OCI-LY7 (cell line): Measurements from ENCODE around the gene ARHGAP42. TPM values are rescaled to one million over a fixed set of nuclear protein-coding genes. Genes with fewer than 3 reads are reported as not detected.

Experiments
- BruUV-seq: library from RNA; stranded (reverse); fragments of 400-500 nt; replicated peaks from 2 replicates; lab custom pipeline; 2021; lab: Mats Ljungman, UMichigan
- CTCF ChIA-PET: fragments of 300-600 bp; sonication (Branson Sonifier 250); formaldehyde crosslinking; loops from one replicate; lab custom pipeline; 2022; ENCODE audit warnings: antibody characterized with exemption; ENCODE audit not compliant: unreplicated experiment; lab: Charles Lee
- POLR2A ChIA-PET: fragments of 300-600 bp; sonication (Branson Sonifier 250); formaldehyde crosslinking; loops from one replicate; lab custom pipeline; 2022; ENCODE audit warnings: antibody characterized with exemption; lab: Charles Lee
- DNase-seq: peaks from one replicate; pipeline ENCODE4 v3.0.0-alpha.2; 2015; ENCODE audit warnings: low spot score
- H2AFZ ChIP-seq: fragments of 200-600 bp; sonication (generic), shearing (Covaris generic); 2 replicates; pipeline ENCODE4 v1.6.1; 2014; ENCODE audit warnings: mild to moderate bottlenecking, antibody characterized with exemption, low read length, moderate library complexity
- H3K27ac ChIP-seq: fragments of 200-600 bp; sonication (generic); 2 replicates; pipeline ENCODE4 v1.5.1; 2014; ENCODE audit warnings: mixed run types, low read depth, mild to moderate bottlenecking, moderate library complexity, low read length, inconsistent platforms; ENCODE audit not compliant: poor library complexity, severe bottlenecking
- H3K36me3 ChIP-seq: fragments of 200-600 bp; sonication (generic); 2 replicates; pipeline ENCODE4 v1.6.1; 2014; ENCODE audit warnings: mild to moderate bottlenecking, antibody characterized with exemption, low read length, moderate library complexity, mixed read lengths; ENCODE audit not compliant: insufficient read depth
- H3K4me1 ChIP-seq: fragments of 200-600 bp; sonication (generic); 2 replicates; pipeline ENCODE4 v1.5.1; 2014; ENCODE audit warnings: mild to moderate bottlenecking, low read length; ENCODE audit not compliant: insufficient read depth, poor library complexity, severe bottlenecking
- H3K4me2 ChIP-seq: fragments of 200-600 bp; sonication (generic); 2 replicates; pipeline ENCODE4 v1.6.1; 2014; ENCODE audit warnings: mild to moderate bottlenecking, low read length
- H3K4me3 ChIP-seq: fragments of 200-600 bp; sonication (generic); 2 replicates; pipeline ENCODE4 v1.5.1; 2014; ENCODE audit warnings: mild to moderate bottlenecking, low read depth, low read length; ENCODE audit not compliant: poor library complexity, severe bottlenecking
- H3K79me2 ChIP-seq: fragments of 200-600 bp; sonication (generic); 2 replicates; pipeline ENCODE4 v1.6.1; 2016; ENCODE audit warnings: low read depth, mild to moderate bottlenecking, low read length, moderate library complexity, mixed read lengths; ENCODE audit not compliant: insufficient read depth
- H3K9me2 ChIP-seq: fragments of 200-600 bp; sonication (generic); 2 replicates; pipeline ENCODE4 v1.6.1; 2016; ENCODE audit warnings: mild to moderate bottlenecking, low read length, mixed read lengths; ENCODE audit not compliant: insufficient read depth
- H3K9me3 ChIP-seq: fragments of 200-600 bp; sonication (generic); 2 replicates; pipeline ENCODE4 v1.6.1; 2014; ENCODE audit warnings: mild to moderate bottlenecking, mixed run types, low read length, mixed read lengths
- H4K20me1 ChIP-seq: fragments of 200-600 bp; sonication (generic); 2 replicates; pipeline ENCODE4 v1.6.1; 2014; ENCODE audit warnings: mild to moderate bottlenecking, antibody characterized with exemption, low read length, moderate library complexity, mixed read lengths; ENCODE audit not compliant: insufficient read depth
- CTCF ChIP-seq: fragments of 200-600 bp; sonication (generic); conservative IDR thresholded peaks from 2 replicates; pipeline ENCODE4 v1.5.1; 2014; ENCODE audit warnings: mild to moderate bottlenecking, antibody characterized with exemption, low read length, moderate library complexity, mixed read lengths
- EZH2phosphoT487 ChIP-seq: fragments of 200-600 bp; sonication (generic); IDR thresholded peaks from 2 replicates; pipeline ENCODE4 v1.6.1; 2018; ENCODE audit warnings: low read depth, borderline replicate concordance, mild to moderate bottlenecking, mixed run types, antibody characterized with exemption, low read length, moderate library complexity, mixed read lengths
- intact Hi-C: fragments of 100-400 bp; cut with micrococcal nuclease; formaldehyde crosslinking; loops from one replicate; pipeline ENCODE4 v1.10.0; 2022; ENCODE audit not compliant: unreplicated experiment
- total RNA-seq, 2 experiments: library from RNA; depleted of rRNA in 1 of 2; stranded (reverse); fragments of >200 nt in 1 of 2; shearing (Covaris generic) in 1 of 2; gene quantifications; 2 replicates each; pipeline ENCODE4 v1.2.3, GENCODE V29; 2014 to 2022

Gene ARHGAP42
- total RNA-seq, 2 experiments from 2014 or later: not detected

DNA sequence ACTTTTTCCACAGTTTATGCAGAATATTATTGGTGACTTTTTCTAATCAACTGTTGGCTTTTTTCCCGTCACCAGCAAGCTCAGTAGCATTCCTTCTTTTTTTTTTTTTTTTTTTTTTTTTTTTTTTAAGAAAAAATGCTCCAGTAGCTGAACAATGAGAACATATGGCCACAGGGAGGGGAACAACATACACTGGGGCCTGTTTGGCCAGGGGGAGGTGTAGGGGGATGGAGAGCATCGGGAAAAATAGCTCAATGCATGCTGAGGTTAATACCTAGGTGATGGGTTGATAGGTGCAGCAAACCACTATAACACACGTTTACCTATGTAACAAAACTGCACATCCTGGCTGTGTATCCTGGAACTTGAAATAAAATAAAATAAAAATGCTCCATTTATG, 82.5 kb downstream of the ARHGAP42 start:
- no peak for TF ChIP-seq CTCF
- no peak for TF ChIP-seq EZH2phosphoT487
- H3K9me3 ChIP-seq: no peaks in the 10 kb centered on the region
- DNase-seq: no peak
- intact Hi-C loops: no loop called here
- no peak overlapping the region for H3K4me3 ChIP-seq
- no peak overlapping the region for H2AFZ ChIP-seq
- no peak overlapping the region for H3K27ac ChIP-seq
- no peaks in the 10 kb centered on the region for H3K79me2 ChIP-seq
- H3K36me3 ChIP-seq: no peaks in the 10 kb centered on the region
- no peaks in the 10 kb centered on the region for H4K20me1 ChIP-seq
- ChIA-PET CTCF (no interaction called here), POLR2A (no interaction called here)
- BruUV-seq: no TSS peak
- H3K4me1 ChIP-seq: no peaks in the 10 kb centered on the region
- no peak overlapping the region for H3K4me2 ChIP-seq
- no peaks in the 10 kb centered on the region for H3K9me2 ChIP-seq

GRCh38 chr11:100774132-100774531, 87.0 kb downstream of the ARHGAP42 start:
- intact Hi-C loops: no loop called here
- CTCF ChIA-PET: no interaction called here
- H3K79me2 ChIP-seq: no peaks in the 10 kb centered on the region
- no TSS peak for BruUV-seq
- H3K9me3 ChIP-seq: no peaks in the 10 kb centered on the region
- H3K4me2 ChIP-seq: no peak overlapping the region
- no peak for TF ChIP-seq EZH2phosphoT487
- no peak for TF ChIP-seq CTCF
- H3K27ac ChIP-seq: no peak overlapping the region
- no peaks in the 10 kb centered on the region for H3K36me3 ChIP-seq
- no peak for DNase-seq
- no peaks in the 10 kb centered on the region for H4K20me1 ChIP-seq
- no peak overlapping the region for H3K4me3 ChIP-seq
- POLR2A ChIA-PET: interaction anchor here (0.6 kb wide), 1 partner anchor 203 kb away, joined by 3 read pairs; no protein-coding TSS in a partner anchor
- H2AFZ ChIP-seq: no peak overlapping the region
- H3K4me1 ChIP-seq: no peaks in the 10 kb centered on the region
- no peaks in the 10 kb centered on the region for H3K9me2 ChIP-seq

DNA sequence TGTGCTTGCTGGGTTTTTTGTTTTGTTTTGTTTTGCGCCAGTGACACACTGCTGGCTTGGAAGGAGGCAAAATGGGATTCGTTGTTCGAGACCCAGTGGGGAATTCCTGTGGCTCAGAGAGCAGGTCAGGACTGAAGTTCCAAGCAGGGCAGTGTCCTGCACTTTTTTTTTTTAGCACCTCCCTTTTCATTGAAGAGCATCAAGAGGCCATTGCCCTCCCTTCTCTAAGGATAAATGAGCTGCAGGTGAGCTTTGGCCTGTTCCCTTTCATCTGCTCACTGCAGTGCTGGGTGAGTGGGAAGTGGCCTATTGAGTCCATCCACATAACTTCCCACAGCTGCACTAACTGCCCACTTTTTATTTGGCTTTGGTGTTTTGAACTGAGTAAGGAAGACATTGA, 87.8 kb downstream of the ARHGAP42 start:
- H3K27ac ChIP-seq: no peak overlapping the region
- ChIA-PET CTCF (no interaction called here), POLR2A (no interaction called here)
- H3K79me2 ChIP-seq: no peaks in the 10 kb centered on the region
- no peaks in the 10 kb centered on the region for H3K4me1 ChIP-seq
- no peaks in the 10 kb centered on the region for H4K20me1 ChIP-seq
- no peak for DNase-seq
- no peak overlapping the region for H2AFZ ChIP-seq
- no TSS peak for BruUV-seq
- TF ChIP-seq CTCF (no peak), EZH2phosphoT487 (no peak)
- H3K9me3 ChIP-seq: no peaks in the 10 kb centered on the region
- H3K9me2 ChIP-seq: no peaks in the 10 kb centered on the region
- no peak overlapping the region for H3K4me2 ChIP-seq
- no peaks in the 10 kb centered on the region for H3K36me3 ChIP-seq
- intact Hi-C loops: no loop called here
- no peak overlapping the region for H3K4me3 ChIP-seq
